IMR-90 (cell line): Measurements from ENCODE around the gene DNAJC3.

Experiments used
- BHLHE40 ChIP-seq: fragments of 150-350 bp; IDR thresholded peaks from 2 replicates; pipeline ENCODE4 v1.6.1; 2016; ENCODE audit warnings: mild to moderate bottlenecking, low read depth, low read length
- CEBPB ChIP-seq: IDR thresholded peaks from 2 replicates; pipeline ENCODE4 v1.6.1; 2012; ENCODE audit warnings: low read depth, low read length, improper control_type of control experiment
- CTCF ChIP-seq: conservative IDR thresholded peaks from 2 replicates; pipeline ENCODE4 v1.5.1; 2012; ENCODE audit warnings: mild to moderate bottlenecking, low read depth, low read length, improper control_type of control experiment
- ELK1 ChIP-seq: fragments of 150-350 bp; IDR thresholded peaks from 2 replicates; pipeline ENCODE4 v1.6.1; 2016; ENCODE audit warnings: low read depth, mild to moderate bottlenecking, low read length, moderate library complexity, borderline replicate concordance
- FOS ChIP-seq: fragments of 150-350 bp; IDR thresholded peaks from 2 replicates; pipeline ENCODE4 v1.6.1; 2016; ENCODE audit warnings: low read depth, low read length
- MAZ ChIP-seq: IDR thresholded peaks from 2 replicates; pipeline ENCODE4 v1.6.1; 2012; ENCODE audit warnings: low read depth, mild to moderate bottlenecking, low read length, improper control_type of control experiment, moderate library complexity, borderline replicate concordance
- MXI1 ChIP-seq: IDR thresholded peaks from 2 replicates; pipeline ENCODE4 v1.6.1; 2012; ENCODE audit warnings: low read depth, mild to moderate bottlenecking, low read length, moderate library complexity, borderline replicate concordance
- POLR2A ChIP-seq: IDR thresholded peaks from 2 replicates; pipeline ENCODE4 v1.6.1; 2012; ENCODE audit warnings: mild to moderate bottlenecking, low read depth, low read length
- RAD21 ChIP-seq: IDR thresholded peaks from 2 replicates; pipeline ENCODE4 v1.6.1; 2012; ENCODE audit warnings: low read length, improper control_type of control experiment
- RCOR1 ChIP-seq: IDR thresholded peaks from 2 replicates; pipeline ENCODE4 v1.6.1; 2012; ENCODE audit warnings: mild to moderate bottlenecking, low read length, improper control_type of control experiment; ENCODE audit not compliant: insufficient replicate concordance
- RFX5 ChIP-seq: IDR thresholded peaks from 2 replicates; pipeline ENCODE4 v1.8.0; 2012; ENCODE audit warnings: low read depth, mild to moderate bottlenecking, low read length, moderate library complexity
- SMC3 ChIP-seq: fragments of 150-350 bp; IDR thresholded peaks from 2 replicates; pipeline ENCODE4 v1.6.1; 2016; ENCODE audit warnings: low read depth, mild to moderate bottlenecking, antibody characterized with exemption, low read length, moderate library complexity
- USF2 ChIP-seq: fragments of 150-350 bp; IDR thresholded peaks from 2 replicates; pipeline ENCODE4 v1.6.1; 2017; ENCODE audit warnings: mild to moderate bottlenecking, antibody characterized with exemption, low read length, low read depth

- TF ChIP-seq CTCF (no peak), POLR2A (no peak), BHLHE40 (no peak), FOS (no peak), ELK1 (no peak), SMC3 (no peak), MAZ (no peak), USF2 (no peak), CEBPB (no peak), RAD21 (no peak), RCOR1 (no peak), MXI1 (no peak), RFX5 (no peak)
These were observed 86.7 kb downstream of the DNAJC3 start for GRCh38 chr13:95763601-95764000.
